Lower leg skin (tissue), 3 donors: ENCODE results near the gene VCAM1.

Experiments used
- POLR2A ChIP-seq, 2 donors: fragments of 450-650 bp; IDR thresholded peaks; one replicate each; pipeline ENCODE4 v1.6.1; 2016 to 2017; ENCODE audit warnings: antibody characterized with exemption in 2 of 2, mild to moderate bottlenecking in 1 of 2, moderate library complexity in 1 of 2
- TF ChIP-seq, protein P1 (sequence below), 3 donors: fragments of 450-650 bp; IDR thresholded peaks; one replicate each; pipeline ENCODE4 v1.5.1; 2016; ENCODE audit warnings: antibody characterized with exemption in 3 of 3, mild to moderate bottlenecking in 3 of 3, moderate library complexity in 2 of 3

DNA sequence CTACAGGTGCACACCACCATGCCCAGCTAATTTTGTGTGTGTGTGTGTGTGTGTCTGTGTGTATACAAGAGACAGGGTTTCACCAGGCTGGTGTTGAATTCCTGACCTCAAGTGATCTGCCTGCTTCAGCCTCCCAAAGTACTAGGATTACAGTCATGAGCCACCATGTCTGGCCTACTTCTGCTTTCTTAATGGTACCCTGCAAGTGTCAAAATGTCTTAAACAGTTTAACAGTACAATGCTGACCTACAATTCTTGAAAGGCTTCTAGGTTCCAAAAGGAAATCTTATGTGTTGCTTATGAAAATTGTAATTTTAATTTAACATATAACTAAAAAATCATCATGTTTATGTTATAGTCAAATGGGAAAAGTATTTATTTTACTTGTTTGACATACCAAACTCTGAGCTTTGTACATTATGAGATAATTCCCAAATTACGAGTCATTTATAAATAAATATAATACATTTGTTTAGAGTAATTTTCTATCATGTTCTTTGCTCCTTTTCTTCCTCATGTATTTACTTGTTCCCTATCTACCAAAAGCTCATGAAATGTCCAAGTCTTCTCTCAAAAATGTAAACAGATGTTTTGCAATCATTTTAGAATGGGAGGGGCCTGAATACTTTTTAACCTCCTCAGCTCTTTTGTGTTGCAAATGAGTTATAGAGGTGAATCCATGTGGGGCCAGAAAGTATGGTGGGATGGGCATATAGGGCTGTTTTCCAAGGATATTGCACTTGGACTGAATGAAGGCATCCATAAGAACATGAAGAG is 8.4 kb upstream of the VCAM1 start:
- TF ChIP-seq, protein P1, sequence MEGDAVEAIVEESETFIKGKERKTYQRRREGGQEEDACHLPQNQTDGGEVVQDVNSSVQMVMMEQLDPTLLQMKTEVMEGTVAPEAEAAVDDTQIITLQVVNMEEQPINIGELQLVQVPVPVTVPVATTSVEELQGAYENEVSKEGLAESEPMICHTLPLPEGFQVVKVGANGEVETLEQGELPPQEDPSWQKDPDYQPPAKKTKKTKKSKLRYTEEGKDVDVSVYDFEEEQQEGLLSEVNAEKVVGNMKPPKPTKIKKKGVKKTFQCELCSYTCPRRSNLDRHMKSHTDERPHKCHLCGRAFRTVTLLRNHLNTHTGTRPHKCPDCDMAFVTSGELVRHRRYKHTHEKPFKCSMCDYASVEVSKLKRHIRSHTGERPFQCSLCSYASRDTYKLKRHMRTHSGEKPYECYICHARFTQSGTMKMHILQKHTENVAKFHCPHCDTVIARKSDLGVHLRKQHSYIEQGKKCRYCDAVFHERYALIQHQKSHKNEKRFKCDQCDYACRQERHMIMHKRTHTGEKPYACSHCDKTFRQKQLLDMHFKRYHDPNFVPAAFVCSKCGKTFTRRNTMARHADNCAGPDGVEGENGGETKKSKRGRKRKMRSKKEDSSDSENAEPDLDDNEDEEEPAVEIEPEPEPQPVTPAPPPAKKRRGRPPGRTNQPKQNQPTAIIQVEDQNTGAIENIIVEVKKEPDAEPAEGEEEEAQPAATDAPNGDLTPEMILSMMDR (IDR thresholded peaks at IDR 0.05) = no peak
- no peak for TF ChIP-seq POLR2A (IDR thresholded peaks at IDR 0.05)
